PC-3 (cell line): ENCODE data around the gene SLC9A9.

ENCODE experiments used
- CTCF ChIP-seq: fragments of 300-600 bp; sonication (generic); conservative IDR thresholded peaks from 2 replicates; pipeline ENCODE4 v1.5.1; 2017; ENCODE audit warnings: antibody characterized with exemption, low read depth, mild to moderate bottlenecking, low read length
- EZH2 ChIP-seq: fragments of 300-600 bp; sonication (generic); IDR thresholded peaks from one replicate; pipeline ENCODE4 v1.6.1; 2017; ENCODE audit warnings: antibody characterized with exemption, mild to moderate bottlenecking, low read length; ENCODE audit not compliant: unreplicated experiment
- EZH2phosphoT487 ChIP-seq: fragments of 300-600 bp; sonication (generic); IDR thresholded peaks from 2 replicates; pipeline ENCODE4 v1.6.1; 2018; ENCODE audit warnings: mild to moderate bottlenecking, antibody characterized with exemption, low read length, borderline replicate concordance

- no peak for TF ChIP-seq EZH2phosphoT487
- no peak for TF ChIP-seq CTCF
- TF ChIP-seq EZH2 = no peak
These were observed 581.3 kb downstream of the SLC9A9 start for GRCh38 chr3:143266927-143267326.
